Chondrocyte (in vitro differentiated cells): ENCODE measurements around the gene GBF1. TPM values are rescaled to one million over a fixed set of nuclear protein-coding genes. Genes with fewer than 3 reads are reported as not detected.

Experiments used
- DNase-seq: peaks from one replicate; pipeline ENCODE4 v3.0.0; 2021; ENCODE audit warnings: mixed read lengths, low spot score
- H3K27ac Mint-ChIP-seq: one replicate; pipeline ENCODE4 v1.8.0; 2021; ENCODE audit warnings: mild to moderate bottlenecking, moderate library complexity, mixed read lengths; ENCODE audit not compliant: unreplicated experiment
- H3K27me3 Mint-ChIP-seq: 2 replicates; pipeline ENCODE4 v1.8.0; 2021; ENCODE audit warnings: low read depth, mixed read lengths
- H3K36me3 Mint-ChIP-seq: 2 replicates; pipeline ENCODE4 v1.8.0; 2021; ENCODE audit warnings: low read depth, mixed read lengths
- H3K4me1 Mint-ChIP-seq: 2 replicates; pipeline ENCODE4 v1.8.0; 2021; ENCODE audit warnings: low read depth, mild to moderate bottlenecking, mixed read lengths
- H3K4me3 Mint-ChIP-seq: one replicate; pipeline ENCODE4 v1.8.0; 2021; ENCODE audit warnings: mild to moderate bottlenecking, moderate library complexity, mixed read lengths; ENCODE audit not compliant: unreplicated experiment
- H3K9me3 Mint-ChIP-seq: 2 replicates; pipeline ENCODE4 v1.8.0; 2021; ENCODE audit warnings: low read depth, mixed read lengths
- CTCF ChIP-seq: fragments of 200-600 bp; sonication (generic); IDR thresholded peaks from 2 replicates; pipeline ENCODE4 v1.5.0; 2021; ENCODE audit warnings: antibody characterized with exemption, mild to moderate bottlenecking, moderate library complexity
- total RNA-seq: library from RNA; stranded (reverse); gene quantifications from 3 replicates; pipeline ENCODE4 v1.2.1, GENCODE V29; 2021

The GBF1 gene
- total RNA-seq, 1 donor from 2014 or later, result 59.7 TPM

- DNase-seq, result no peak
- Mint-ChIP-seq H3K36me3 (peaks cover 2% of the 10 kb centered on the region), H3K4me1 (peaks cover 29% of the 10 kb centered on the region), H3K4me3 (no peak overlapping the region), H3K9me3 (no peaks in the 10 kb centered on the region), H3K27me3 (no peaks in the 10 kb centered on the region), H3K27ac (no peak overlapping the region)
- TF ChIP-seq CTCF, result no peak
Observed at GRCh38 chr10:102289840-102290239, 44.5 kb downstream of the GBF1 start.

GRCh38 chr10:102291221-102291905, 46.0 kb downstream of the GBF1 start:
- no peak for DNase-seq
- H3K36me3 Mint-ChIP-seq, result no peaks in the 10 kb centered on the region
- H3K27ac Mint-ChIP-seq, result peak overlapping the region; percentile 8
- no peaks in the 10 kb centered on the region for H3K9me3 Mint-ChIP-seq
- no peak overlapping the region for H3K4me3 Mint-ChIP-seq
- peaks cover 23% of the 10 kb centered on the region for H3K4me1 Mint-ChIP-seq
- no peak for TF ChIP-seq CTCF
- H3K27me3 Mint-ChIP-seq, result no peaks in the 10 kb centered on the region

- Mint-ChIP-seq H3K4me1 (peaks cover 22% of the 10 kb centered on the region), H3K27me3 (no peaks in the 10 kb centered on the region), H3K4me3 (no peak overlapping the region), H3K27ac (no peak overlapping the region), H3K9me3 (no peaks in the 10 kb centered on the region), H3K36me3 (no peaks in the 10 kb centered on the region)
- DNase-seq, result no peak
- TF ChIP-seq CTCF, result no peak
Observed at GRCh38 chr10:102297101-102297500, 51.8 kb downstream of the GBF1 start.

GRCh38 chr10:102298899-102299298, 53.6 kb downstream of the GBF1 start:
- TF ChIP-seq CTCF, result no peak
- H3K27me3 Mint-ChIP-seq, result no peaks in the 10 kb centered on the region
- no peak for DNase-seq
- peak overlapping the region; percentile 64 for H3K27ac Mint-ChIP-seq
- H3K36me3 Mint-ChIP-seq, result no peaks in the 10 kb centered on the region
- no peak overlapping the region for H3K4me3 Mint-ChIP-seq
- H3K9me3 Mint-ChIP-seq, result no peaks in the 10 kb centered on the region
- peaks cover 26% of the 10 kb centered on the region for H3K4me1 Mint-ChIP-seq

- no peaks in the 10 kb centered on the region for H3K36me3 Mint-ChIP-seq
- H3K4me1 Mint-ChIP-seq, result peaks cover 26% of the 10 kb centered on the region
- no peak for DNase-seq
- TF ChIP-seq CTCF, result no peak
- peak overlapping the region; percentile 84 for H3K27ac Mint-ChIP-seq
- H3K27me3 Mint-ChIP-seq, result no peaks in the 10 kb centered on the region
- no peak overlapping the region for H3K4me3 Mint-ChIP-seq
- H3K9me3 Mint-ChIP-seq, result no peaks in the 10 kb centered on the region
Observed at GRCh38 chr10:102299873-102300272, 54.5 kb downstream of the GBF1 start.
